Measurements from ENCODE around the gene HHATL. TPM values are rescaled to one million over a fixed set of nuclear protein-coding genes. Genes with fewer than 3 reads are reported as not detected.

The HHATL gene
- total RNA-seq, 1 donor from 2014 or later = not detected

DNA sequence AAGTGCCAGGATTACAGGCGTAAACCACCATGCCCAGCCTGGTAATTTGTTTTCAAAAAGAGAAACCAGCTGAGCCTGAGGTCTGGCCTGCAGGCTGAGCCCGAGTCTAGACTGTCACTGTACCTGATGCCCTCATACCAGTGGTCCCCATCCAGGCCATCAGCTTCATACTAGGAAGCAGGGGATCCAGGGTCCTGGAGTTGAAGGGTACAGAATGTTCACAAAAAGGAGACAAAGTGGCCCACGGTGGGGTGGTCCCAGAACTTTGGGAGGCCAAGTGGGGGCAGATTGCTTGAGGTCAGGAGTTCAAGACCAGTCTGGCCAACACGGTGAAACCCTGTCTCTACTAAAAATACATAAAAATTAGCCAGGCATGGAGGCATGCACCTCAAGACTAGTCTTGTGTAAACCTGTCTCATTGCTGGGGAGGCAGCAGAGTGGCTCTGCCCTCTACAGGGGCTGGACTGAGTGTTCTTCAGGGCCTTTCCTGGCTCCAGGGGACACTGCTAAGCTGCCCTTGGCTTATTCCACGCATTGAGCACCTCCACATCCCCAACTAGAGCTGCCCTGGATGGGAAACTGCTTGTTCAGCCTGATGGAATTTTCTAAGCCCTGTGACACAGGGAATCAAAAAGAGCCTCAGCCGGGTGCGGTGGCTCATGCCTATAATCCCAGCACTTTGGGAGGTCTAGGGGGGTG lies 7.9 kb upstream of the HHATL start:
- H3K4me3 ChIP-seq = no peak overlapping the region

DNA sequence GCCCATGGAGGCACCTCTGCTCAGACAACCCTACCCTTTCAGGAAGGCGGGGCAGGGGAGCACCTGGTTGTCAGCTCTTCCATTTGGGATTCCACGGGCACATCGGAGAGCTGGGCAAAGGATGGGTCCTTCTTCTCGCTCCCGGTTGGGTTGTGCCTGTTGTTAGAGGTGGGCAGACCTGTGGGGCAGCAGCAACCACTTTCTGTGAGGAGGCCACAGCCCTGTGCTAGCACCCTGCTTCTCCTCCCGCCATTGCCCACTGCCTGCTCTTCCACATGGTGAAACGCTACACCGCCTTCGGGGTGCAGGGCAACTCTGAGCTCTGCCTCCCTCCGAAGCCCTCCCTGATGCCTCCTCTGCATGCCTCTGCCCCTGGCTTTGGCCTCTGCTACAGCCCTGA lies 7.0 kb upstream of the HHATL start:
- TF ChIP-seq, protein P1, sequence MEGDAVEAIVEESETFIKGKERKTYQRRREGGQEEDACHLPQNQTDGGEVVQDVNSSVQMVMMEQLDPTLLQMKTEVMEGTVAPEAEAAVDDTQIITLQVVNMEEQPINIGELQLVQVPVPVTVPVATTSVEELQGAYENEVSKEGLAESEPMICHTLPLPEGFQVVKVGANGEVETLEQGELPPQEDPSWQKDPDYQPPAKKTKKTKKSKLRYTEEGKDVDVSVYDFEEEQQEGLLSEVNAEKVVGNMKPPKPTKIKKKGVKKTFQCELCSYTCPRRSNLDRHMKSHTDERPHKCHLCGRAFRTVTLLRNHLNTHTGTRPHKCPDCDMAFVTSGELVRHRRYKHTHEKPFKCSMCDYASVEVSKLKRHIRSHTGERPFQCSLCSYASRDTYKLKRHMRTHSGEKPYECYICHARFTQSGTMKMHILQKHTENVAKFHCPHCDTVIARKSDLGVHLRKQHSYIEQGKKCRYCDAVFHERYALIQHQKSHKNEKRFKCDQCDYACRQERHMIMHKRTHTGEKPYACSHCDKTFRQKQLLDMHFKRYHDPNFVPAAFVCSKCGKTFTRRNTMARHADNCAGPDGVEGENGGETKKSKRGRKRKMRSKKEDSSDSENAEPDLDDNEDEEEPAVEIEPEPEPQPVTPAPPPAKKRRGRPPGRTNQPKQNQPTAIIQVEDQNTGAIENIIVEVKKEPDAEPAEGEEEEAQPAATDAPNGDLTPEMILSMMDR (IDR thresholded peaks at IDR 0.05) = no peak
- H3K4me3 ChIP-seq = no peak overlapping the region
- H3K9me3 ChIP-seq = no peaks in the 10 kb centered on the region
- H3K27ac ChIP-seq = no peak overlapping the region
- H3K27me3 ChIP-seq = no peaks in the 10 kb centered on the region
- intact Hi-C loops (cut with DNase I) = no loop called here
- peak in 1 of 2 donors; percentile 48 for DNase-seq (ENCODE audit: low spot score in 2 of 2)
- no peaks in the 10 kb centered on the region for H3K36me3 ChIP-seq
- H3K4me1 ChIP-seq = no peaks in the 10 kb centered on the region

More for the DNA sequence above, 7.9 kb upstream of the HHATL start:
- H3K9me3 ChIP-seq = no peaks in the 10 kb centered on the region
- TF ChIP-seq, protein P1 (IDR thresholded peaks at IDR 0.05) = no peak
- no peaks in the 10 kb centered on the region for H3K36me3 ChIP-seq
- intact Hi-C loops (cut with DNase I) = no loop called here
- H3K4me1 ChIP-seq = no peaks in the 10 kb centered on the region
- no peak overlapping the region for H3K27ac ChIP-seq
- no peaks in the 10 kb centered on the region for H3K27me3 ChIP-seq
- peak in 1 of 2 donors; percentile 35 for DNase-seq (ENCODE audit: low spot score in 2 of 2)

DNA sequence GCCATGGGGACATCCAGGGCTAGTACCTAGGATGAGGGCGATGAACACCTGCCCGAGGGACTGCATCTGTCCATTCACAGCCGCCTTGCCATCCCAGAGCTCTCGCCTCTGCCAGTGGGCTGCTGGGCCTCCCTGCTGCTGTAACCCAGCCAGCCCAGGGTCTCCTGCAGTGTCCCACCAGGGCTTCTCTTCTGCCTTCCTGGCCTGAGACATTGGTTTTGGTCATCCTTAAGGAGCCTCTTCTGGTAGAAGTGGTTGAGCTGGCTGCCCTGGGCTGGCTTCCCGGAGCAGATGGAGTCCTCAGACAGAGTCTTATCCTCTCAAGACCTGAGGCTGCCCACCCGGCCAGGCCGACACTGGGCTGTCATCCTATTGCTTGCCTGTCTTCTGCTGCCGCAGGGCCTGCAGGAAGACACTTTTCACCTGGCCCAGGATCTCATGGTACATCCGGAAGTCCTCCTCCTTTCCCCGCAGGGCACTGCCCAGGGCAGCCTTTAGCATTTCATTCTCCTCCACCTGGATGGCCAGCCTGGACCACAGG lies 6.1 kb upstream of the HHATL start:
- TF ChIP-seq, protein P1 (IDR thresholded peaks at IDR 0.05) = no peak
- Histone ChIP-seq H3K9me3 (no peaks in the 10 kb centered on the region), H3K36me3 (no peaks in the 10 kb centered on the region), H3K4me3 (no peak overlapping the region), H3K4me1 (no peaks in the 10 kb centered on the region), H3K27ac (no peak overlapping the region), H3K27me3 (no peaks in the 10 kb centered on the region)
- intact Hi-C loops (cut with DNase I) = no loop called here
- DNase-seq (ENCODE audit: low spot score in 2 of 2) = peak in 1 of 2 donors; percentile 58

DNA sequence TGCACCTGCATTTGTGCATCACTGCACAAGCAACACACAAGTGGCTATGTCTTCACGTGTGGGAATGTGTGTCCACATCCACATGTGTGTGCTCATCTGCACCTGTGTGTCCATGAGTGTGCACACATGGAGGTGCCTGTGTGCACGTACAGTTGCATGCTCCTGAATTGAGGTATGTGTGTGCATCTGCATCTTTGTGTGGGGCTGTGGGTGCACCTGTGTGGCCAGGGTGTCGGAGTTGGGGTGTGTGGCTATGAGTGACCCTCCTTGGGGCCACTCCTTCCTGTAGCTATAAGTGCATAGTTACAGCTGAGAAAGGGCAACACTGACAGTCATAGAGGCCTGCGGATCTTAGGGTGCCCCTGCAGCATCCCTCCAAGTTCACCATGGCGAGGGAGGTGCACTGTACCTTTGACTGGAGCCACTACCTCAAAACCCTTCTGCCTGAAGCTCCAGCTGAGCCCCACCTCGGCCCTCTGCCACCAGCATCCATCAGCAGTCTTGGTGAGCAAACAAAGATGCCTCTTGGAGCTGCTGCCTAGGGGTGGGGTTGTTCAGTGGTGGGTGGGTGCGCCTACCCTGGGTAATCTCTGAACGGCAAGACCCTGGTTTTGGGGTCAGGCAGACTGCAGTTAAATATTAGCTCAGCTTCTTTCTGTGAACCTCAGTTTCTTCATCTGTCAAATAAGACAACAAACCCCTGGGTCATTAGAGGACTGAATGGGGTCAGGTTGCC lies 5.2 kb upstream of the HHATL start:
- Histone ChIP-seq H3K4me3 (no peak overlapping the region), H3K9me3 (no peaks in the 10 kb centered on the region), H3K27me3 (no peaks in the 10 kb centered on the region), H3K36me3 (no peaks in the 10 kb centered on the region), H3K4me1 (no peaks in the 10 kb centered on the region), H3K27ac (no peak overlapping the region)
- TF ChIP-seq, protein P1 (IDR thresholded peaks at IDR 0.05) = no peak
- peak in 1 of 2 donors; percentile 47 for DNase-seq (ENCODE audit: low spot score in 2 of 2)
- intact Hi-C loops (cut with DNase I) = no loop called here

DNA sequence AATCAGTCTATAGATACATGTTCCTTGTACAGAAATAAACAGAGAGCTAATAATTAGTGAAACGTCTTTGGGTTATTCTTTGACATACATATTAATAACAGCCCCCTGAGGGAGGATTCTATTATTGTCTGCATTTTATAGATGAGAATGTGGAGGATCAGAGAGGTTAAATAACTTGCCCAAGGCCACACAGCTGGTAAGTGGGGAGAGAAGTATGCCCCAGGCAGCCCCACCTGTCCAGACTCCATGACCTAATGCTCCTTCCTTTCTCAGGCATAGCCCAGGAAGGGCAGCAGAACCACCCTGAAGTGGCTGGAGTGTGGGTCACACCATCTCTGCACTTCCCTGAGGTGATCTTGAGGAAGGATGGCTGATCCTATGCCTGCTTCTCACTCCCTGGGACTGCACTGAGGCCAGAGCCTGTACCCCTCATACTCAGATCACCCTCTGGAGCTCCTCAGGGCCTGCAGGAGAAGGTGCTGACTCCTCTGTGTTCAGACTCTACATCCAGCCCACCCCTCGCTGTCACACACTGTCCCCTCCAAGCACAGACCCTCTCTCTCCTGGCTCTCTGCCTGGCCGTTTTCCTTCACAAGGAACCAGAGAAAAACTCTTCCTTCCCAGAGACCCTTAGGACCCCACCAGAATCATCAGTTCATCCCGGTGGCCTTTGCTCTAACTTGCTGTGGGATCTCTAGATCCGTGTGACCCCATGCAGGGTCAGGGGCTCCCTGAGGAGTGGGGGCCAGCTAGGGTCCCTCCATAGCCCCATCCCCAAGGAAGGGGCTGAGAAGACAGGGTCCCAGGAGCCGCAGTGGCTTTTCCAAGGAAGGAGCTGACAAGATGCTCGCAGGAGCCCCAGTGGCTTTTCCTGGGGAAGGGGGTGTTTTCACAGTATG lies 4.4 kb upstream of the HHATL start:
- no peak overlapping the region for H3K4me3 ChIP-seq
- no peaks in the 10 kb centered on the region for H3K4me1 ChIP-seq
- no peaks in the 10 kb centered on the region for H3K9me3 ChIP-seq
- no peaks in the 10 kb centered on the region for H3K27me3 ChIP-seq
- intact Hi-C loops (cut with DNase I) = no loop called here
- H3K27ac ChIP-seq = no peak overlapping the region
- DNase-seq (ENCODE audit: low spot score in 2 of 2) = no peak
- TF ChIP-seq, protein P1 (IDR thresholded peaks at IDR 0.05) = no peak
- H3K36me3 ChIP-seq = no peaks in the 10 kb centered on the region

All from ascending aorta (tissue), 2 donors.